SW 1271 (cell line): ENCODE measurements around the gene TUNAR.

Source experiments
- DNase-seq, 2 experiments: peaks; one replicate each; lab custom pipeline; 2025; lab: John Stamatoyannopoulos, UW

TUNAR gene

GRCh38 chr14:95872777-95873176, 3.9 kb upstream of the TUNAR start:
- DNase-seq = no peak

GRCh38 chr14:95875831-95876760, 536 bp upstream of the TUNAR start:
- DNase-seq = no peak

GRCh38 chr14:95877633-95878032, 1.0 kb downstream of the TUNAR start:
- no peak for DNase-seq

GRCh38 chr14:95884377-95884776, 7.7 kb downstream of the TUNAR start:
- no peak for DNase-seq

GRCh38 chr14:95885278-95885677, 8.6 kb downstream of the TUNAR start:
- DNase-seq = no peak

- DNase-seq = no peak
These were observed 9.2 kb downstream of the TUNAR start for GRCh38 chr14:95885866-95886265.

- no peak for DNase-seq
These were observed 9.9 kb downstream of the TUNAR start for GRCh38 chr14:95886366-95887056.

GRCh38 chr14:95887351-95887750, 10.7 kb downstream of the TUNAR start:
- DNase-seq = no peak

- DNase-seq = no peak
These were observed 12.8 kb downstream of the TUNAR start for GRCh38 chr14:95889236-95889979.

GRCh38 chr14:95891742-95892141, 15.1 kb downstream of the TUNAR start:
- DNase-seq = peak in 1 of 2 experiments; percentile 56

- no peak for DNase-seq
These were observed 15.5 kb downstream of the TUNAR start for GRCh38 chr14:95892142-95892541.

- DNase-seq = peak in 1 of 2 experiments; percentile 13
These were observed 19.1 kb downstream of the TUNAR start for GRCh38 chr14:95895720-95896119.

GRCh38 chr14:95896498-95897135, 20.0 kb downstream of the TUNAR start:
- no peak for DNase-seq

GRCh38 chr14:95897280-95897679, 20.6 kb downstream of the TUNAR start:
- DNase-seq = no peak

- no peak for DNase-seq
These were observed 24.4 kb downstream of the TUNAR start for GRCh38 chr14:95901054-95901453.

GRCh38 chr14:95902273-95902826, 25.7 kb downstream of the TUNAR start:
- DNase-seq = no peak

- DNase-seq = no peak
These were observed 26.5 kb downstream of the TUNAR start for GRCh38 chr14:95903165-95903564.

GRCh38 chr14:95903616-95904107, 27.0 kb downstream of the TUNAR start:
- no peak for DNase-seq

- DNase-seq = no peak
These were observed 30.0 kb downstream of the TUNAR start for GRCh38 chr14:95906591-95906990.

- no peak for DNase-seq
These were observed 34.0 kb downstream of the TUNAR start for GRCh38 chr14:95910628-95911027.

- no peak for DNase-seq
These were observed 34.8 kb downstream of the TUNAR start for GRCh38 chr14:95911456-95911855.
